PC-9 (cell line): Measurements from ENCODE around the gene SLX4IP.

Experiments used
- EZH2 ChIP-seq: fragments of 200-600 bp; sonication (generic); IDR thresholded peaks from 2 replicates; pipeline ENCODE4 v1.8.0; 2017; ENCODE audit warnings: antibody characterized with exemption, low read depth
- TF ChIP-seq, protein P1 (sequence below): fragments of 200-600 bp; sonication (generic); conservative IDR thresholded peaks from 2 replicates; pipeline ENCODE4 v1.6.1; 2017; ENCODE audit warnings: mixed run types, antibody characterized with exemption, mild to moderate bottlenecking, moderate library complexity

GRCh38 chr20:10411673-10412072, 23.4 kb upstream of the SLX4IP start:
- TF ChIP-seq, protein P1, sequence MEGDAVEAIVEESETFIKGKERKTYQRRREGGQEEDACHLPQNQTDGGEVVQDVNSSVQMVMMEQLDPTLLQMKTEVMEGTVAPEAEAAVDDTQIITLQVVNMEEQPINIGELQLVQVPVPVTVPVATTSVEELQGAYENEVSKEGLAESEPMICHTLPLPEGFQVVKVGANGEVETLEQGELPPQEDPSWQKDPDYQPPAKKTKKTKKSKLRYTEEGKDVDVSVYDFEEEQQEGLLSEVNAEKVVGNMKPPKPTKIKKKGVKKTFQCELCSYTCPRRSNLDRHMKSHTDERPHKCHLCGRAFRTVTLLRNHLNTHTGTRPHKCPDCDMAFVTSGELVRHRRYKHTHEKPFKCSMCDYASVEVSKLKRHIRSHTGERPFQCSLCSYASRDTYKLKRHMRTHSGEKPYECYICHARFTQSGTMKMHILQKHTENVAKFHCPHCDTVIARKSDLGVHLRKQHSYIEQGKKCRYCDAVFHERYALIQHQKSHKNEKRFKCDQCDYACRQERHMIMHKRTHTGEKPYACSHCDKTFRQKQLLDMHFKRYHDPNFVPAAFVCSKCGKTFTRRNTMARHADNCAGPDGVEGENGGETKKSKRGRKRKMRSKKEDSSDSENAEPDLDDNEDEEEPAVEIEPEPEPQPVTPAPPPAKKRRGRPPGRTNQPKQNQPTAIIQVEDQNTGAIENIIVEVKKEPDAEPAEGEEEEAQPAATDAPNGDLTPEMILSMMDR: no peak
- no peak for TF ChIP-seq EZH2
